Tibial nerve (tissue), 4 donors: Measurements from ENCODE around the gene CALM3. TPM values are rescaled to one million over a fixed set of nuclear protein-coding genes. Genes with fewer than 3 reads are reported as not detected.
"Not testable (repeated sequence)": the region's sequence is repeated elsewhere in the genome, so short reads cannot be mapped to it uniquely, and the experiment has no call there.

Source experiments
- DNase-seq, 2 donors: peaks; one replicate each; pipeline ENCODE4 v3.0.0-alpha.2; 2019; ENCODE audit warnings: low spot score in 2 of 2
- H3K27ac ChIP-seq, 4 donors: fragments of 200-600 bp; sonication (generic) in 3 of 4; one replicate each; pipeline ENCODE4 v1.5.1; 2017 to 2019; ENCODE audit warnings: mild to moderate bottlenecking in 1 of 4
- H3K27me3 ChIP-seq, 2 donors: fragments of 200-600 bp; sonication (generic) in 1 of 2; one replicate each; pipeline versions ENCODE4 v1.5.1 to v1.6.0; 2017 to 2019
- H3K36me3 ChIP-seq, 3 donors: fragments of 200-600 bp; sonication (generic); one replicate each; pipeline ENCODE4 v1.5.1; 2018 to 2019
- H3K4me1 ChIP-seq, 4 donors: fragments of 200-600 bp; sonication (generic) in 3 of 4; one replicate each; pipeline ENCODE4 v1.5.1; 2017 to 2019
- H3K4me3 ChIP-seq, 4 donors: fragments of 200-600 bp; sonication (generic) in 3 of 4; one replicate each; pipeline ENCODE4 v1.5.1; 2017 to 2019; ENCODE audit warnings: mild to moderate bottlenecking in 1 of 4, moderate library complexity in 1 of 4
- H3K9me3 ChIP-seq, 4 donors: fragments of 200-600 bp; sonication (generic) in 3 of 4; one replicate each; pipeline ENCODE4 v1.5.1; 2017 to 2019
- CTCF ChIP-seq, 5 experiments: fragments of 200-600 bp in 3 of 5; fragments of 450-650 bp in 2 of 5; sonication (generic) in 3 of 5; IDR thresholded peaks; one replicate each; pipeline ENCODE4 v1.5.1; 2016 to 2019; ENCODE audit warnings: antibody characterized with exemption in 5 of 5, mild to moderate bottlenecking in 3 of 5, moderate library complexity in 2 of 5
- EP300 ChIP-seq, 2 donors: sonication (generic); formaldehyde crosslinking; IDR thresholded peaks; one replicate each; pipeline ENCODE4 v1.6.1; 2017; ENCODE audit warnings: antibody characterized with exemption in 2 of 2, mild to moderate bottlenecking in 1 of 2
- POLR2A ChIP-seq, 2 donors: fragments of 450-650 bp; IDR thresholded peaks; one replicate each; pipeline ENCODE4 v1.6.1; 2017; ENCODE audit warnings: antibody characterized with exemption in 2 of 2, mild to moderate bottlenecking in 2 of 2, moderate library complexity in 2 of 2
- WGBS, 2 donors: methylation state at CpG; one replicate each; pipeline ENCODE4 v1.1.5; 2018; 5-methylcytosine and 5-hydroxymethylcytosine counted together
- total RNA-seq, 4 donors: library from RNA; depleted of rRNA; stranded (reverse); fragments of >200 nt; gene quantifications; one replicate each; pipeline ENCODE4 v1.1.0, GENCODE V29; 2016

The CALM3 gene
- 100 to 1,000 TPM; 123 to 167 (median 137) TPM for total RNA-seq

DNA sequence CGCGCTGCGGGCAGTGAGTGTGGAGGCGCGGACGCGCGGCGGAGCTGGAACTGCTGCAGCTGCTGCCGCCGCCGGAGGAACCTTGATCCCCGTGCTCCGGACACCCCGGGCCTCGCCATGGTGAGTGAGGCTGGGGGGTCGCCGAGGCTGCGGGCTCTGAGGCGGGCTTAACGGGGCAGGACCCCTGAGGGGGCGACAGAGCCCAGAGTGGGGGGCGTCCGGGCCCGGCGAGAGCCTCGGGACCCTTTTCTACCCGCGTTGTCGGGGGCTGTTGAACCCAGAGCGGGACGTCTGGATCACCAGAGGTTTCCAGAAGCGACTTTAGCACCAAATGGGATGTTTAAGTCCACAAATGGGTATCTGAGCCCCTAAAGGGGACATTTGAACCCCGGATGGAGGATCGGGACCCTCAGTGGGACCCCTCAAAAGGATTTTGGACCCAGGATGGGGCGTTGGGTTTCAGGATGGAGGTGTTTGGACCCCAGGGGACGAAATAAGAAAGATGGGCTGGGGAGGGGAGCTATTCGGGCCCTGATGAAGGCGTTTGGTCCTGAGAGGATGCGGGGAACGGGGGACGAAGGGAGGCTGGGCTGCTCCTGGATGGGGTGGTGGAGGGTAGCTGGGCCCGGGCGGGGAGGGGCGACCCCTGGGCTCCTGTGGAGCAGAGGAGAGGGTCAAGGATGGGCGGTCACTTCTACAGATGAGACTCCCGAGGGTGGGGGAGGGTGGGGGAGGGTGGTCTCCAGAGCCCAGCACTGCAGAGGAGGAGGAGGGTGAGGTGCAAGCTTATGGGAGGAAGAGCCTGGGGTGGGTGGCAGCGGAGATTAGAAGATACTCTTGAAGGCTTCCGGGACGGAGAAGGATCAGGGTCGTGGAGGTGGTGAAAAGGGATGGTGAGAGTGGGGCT is at the start of gene CALM3:
Gene CALM3, plus strand, starts transcription at position 13 of the 907 bp plus-strand sequence. Its CDS starts 105 bp downstream, at position 118.
- peaks cover 0 to 55% (median 38%) of the 10 kb centered on the region in 4 donors for H3K4me1 ChIP-seq
- TF ChIP-seq POLR2A (IDR thresholded peaks at IDR 0.05): peak; percentile 90 to 91
- no peak for TF ChIP-seq CTCF (IDR thresholded peaks at IDR 0.05)
- TF ChIP-seq EP300 (IDR thresholded peaks at IDR 0.05): no peak
- peaks cover 0 to 13% (median 0%) of the 10 kb centered on the region in 3 donors for H3K36me3 ChIP-seq
- no peak for DNase-seq
- H3K27me3 ChIP-seq: no peaks in the 10 kb centered on the region
- 0% methylated on average over 24 to 30 of the region's 51 CpGs for WGBS, 2 donors
- H3K9me3 ChIP-seq: peaks cover 0 to 19% (median 0%) of the 10 kb centered on the region in 4 donors
- H3K27ac ChIP-seq: peak within 1 kb of the TSS; percentile 96 to 100 (median 99)
- peak within 1 kb of the TSS; percentile 98 to 99 (median 99) for H3K4me3 ChIP-seq

DNA sequence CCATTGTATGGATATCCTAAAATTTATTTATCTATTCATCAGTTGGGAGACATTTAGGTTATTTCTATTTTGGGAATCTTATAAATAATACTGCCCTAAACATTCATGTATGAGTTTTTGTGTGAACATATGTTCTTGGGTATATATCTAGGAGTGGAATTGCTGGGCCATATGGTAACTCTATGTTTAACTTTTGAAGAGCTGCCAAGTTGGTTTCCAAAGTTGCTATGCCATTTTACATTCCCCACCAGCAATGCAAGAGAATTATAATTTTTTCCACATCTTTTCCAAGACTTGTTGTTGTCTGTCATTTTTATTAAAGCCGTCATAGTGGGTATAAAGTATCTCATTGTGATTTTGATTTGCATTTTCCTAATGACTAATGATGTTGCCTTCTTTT is 48.2 kb upstream of the CALM3 start:
- Histone ChIP-seq H3K4me1 (no peaks in the 10 kb centered on the region), H3K36me3 (no peaks in the 10 kb centered on the region), H3K27ac (no peak overlapping the region), H3K27me3 (no peaks in the 10 kb centered on the region), H3K9me3 (peaks cover 0 to 51% (median 8%) of the 10 kb centered on the region in 4 donors), H3K4me3 (no peak overlapping the region)
- DNase-seq: no peak
- WGBS, 2 donors: 87 to 89% methylated on average over 1 of the region's 1 CpG
- TF ChIP-seq EP300 (IDR thresholded peaks at IDR 0.05) (no peak), CTCF (IDR thresholded peaks at IDR 0.05) (no peak), POLR2A (IDR thresholded peaks at IDR 0.05) (no peak)

GRCh38 chr19:46554161-46554560 is 47.0 kb upstream of the CALM3 start:
- Histone ChIP-seq H3K4me1 (no peaks in the 10 kb centered on the region), H3K4me3 (no peak overlapping the region), H3K36me3 (no peaks in the 10 kb centered on the region), H3K27ac (no peak overlapping the region), H3K9me3 (peaks cover 0 to 51% (median 8%) of the 10 kb centered on the region in 4 donors), H3K27me3 (no peaks in the 10 kb centered on the region)
- TF ChIP-seq POLR2A (IDR thresholded peaks at IDR 0.05) (no peak), CTCF (IDR thresholded peaks at IDR 0.05) (no peak), EP300 (IDR thresholded peaks at IDR 0.05) (no peak)
- 94 to 97% methylated on average over 1 of the region's 1 CpG for WGBS, 2 donors
- DNase-seq: no peak

DNA sequence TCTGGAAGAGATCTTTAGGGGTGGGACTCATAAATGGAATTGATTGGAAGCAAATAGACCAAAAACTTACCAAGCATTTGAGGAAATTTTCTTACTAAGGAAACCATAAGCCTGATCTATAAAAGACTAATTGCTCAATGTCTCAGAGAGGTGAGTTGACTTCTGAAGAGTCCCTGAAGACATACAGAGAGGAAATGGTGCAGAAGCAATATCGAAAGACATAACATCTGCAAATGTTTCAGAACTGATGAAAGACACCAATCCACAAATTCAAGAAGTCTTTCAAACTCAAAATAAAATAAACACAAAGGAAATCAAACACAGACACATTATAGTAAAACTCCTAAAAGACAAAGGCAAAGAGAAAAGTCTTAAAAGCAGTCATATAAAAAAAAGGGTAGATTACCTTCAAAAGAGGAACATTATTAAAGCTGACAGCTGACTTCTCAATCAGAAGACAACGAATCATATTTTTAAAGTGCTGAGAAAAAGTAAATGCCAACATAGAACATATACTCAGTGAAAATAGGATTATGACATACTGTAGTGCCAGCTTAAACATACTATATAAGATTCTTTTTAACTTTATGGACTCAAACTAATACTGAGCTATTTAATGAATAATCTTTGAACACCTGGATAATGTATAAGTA is 45.4 kb upstream of the CALM3 start:
- Histone ChIP-seq H3K4me3 (no peak overlapping the region), H3K27ac (no peak overlapping the region), H3K36me3 (no peaks in the 10 kb centered on the region), H3K27me3 (no peaks in the 10 kb centered on the region), H3K9me3 (peaks cover 0 to 35% (median 5%) of the 10 kb centered on the region in 4 donors), H3K4me1 (no peaks in the 10 kb centered on the region)
- 37 to 49% methylated on average over 2 of the region's 2 CpGs for WGBS, 2 donors
- TF ChIP-seq EP300 (IDR thresholded peaks at IDR 0.05) (no peak), CTCF (IDR thresholded peaks at IDR 0.05) (no peak), POLR2A (IDR thresholded peaks at IDR 0.05) (no peak)
- DNase-seq: no peak

DNA sequence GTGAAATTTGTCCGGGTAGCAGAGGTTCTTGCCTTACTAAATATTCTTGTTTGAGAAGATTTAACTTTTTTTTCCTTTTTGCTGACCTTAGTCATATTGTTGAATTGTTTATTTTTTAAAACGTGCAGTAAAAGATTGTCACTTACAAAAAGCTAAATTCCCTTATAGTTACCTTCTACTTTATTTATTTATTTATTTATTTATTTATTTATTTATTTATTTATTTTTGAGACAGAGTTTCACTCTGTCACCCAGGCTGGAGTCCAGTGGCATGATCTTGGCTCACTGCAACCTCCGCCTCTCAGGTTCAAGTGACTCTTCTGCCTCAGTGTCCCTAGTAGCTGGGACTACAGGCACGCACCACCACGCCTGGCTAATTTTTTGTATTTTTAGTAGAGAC is 44.7 kb upstream of the CALM3 start:
- not testable (repeated sequence) for H3K27me3 ChIP-seq, H3K4me1 ChIP-seq, H3K36me3 ChIP-seq, DNase-seq, H3K27ac ChIP-seq, H3K4me3 ChIP-seq
- WGBS, 2 donors: 89% methylated on average over 5 of the region's 5 CpGs
- H3K9me3 ChIP-seq: peaks cover 0 to 28% (median 4%) of the 10 kb centered on the region in 4 donors
